Suppressor macrophage treated with lipopolysaccharide for 4 hours (primary cell): ENCODE results near the gene PDE6C.

Experiments used
- DNase-seq: peaks from one replicate; pipeline ENCODE4 v3.0.0-alpha.2; 2020

The PDE6C gene

GRCh38 chr10:93595378-93596161 is 16.8 kb upstream of the PDE6C start:
- DNase-seq, result no peak

DNA sequence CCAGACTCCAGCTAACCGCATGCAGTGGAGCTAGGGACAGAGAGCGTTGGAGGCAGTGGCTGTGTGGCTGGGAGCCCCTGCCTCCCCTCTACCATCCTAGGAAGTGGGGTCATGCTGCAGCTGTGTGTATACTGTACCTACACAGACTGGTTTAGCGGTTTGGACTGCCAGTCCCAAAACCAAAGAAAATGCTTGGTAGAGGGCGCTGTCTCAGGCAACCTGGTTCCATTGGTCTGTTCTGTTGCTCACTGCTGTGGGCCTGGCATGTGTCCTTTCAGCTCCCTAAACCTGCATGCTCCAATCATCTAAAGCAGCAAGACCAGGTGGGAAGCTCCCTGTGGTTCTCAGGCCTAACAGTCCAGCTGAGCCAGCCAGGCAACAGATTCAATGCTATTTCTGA is 15.8 kb upstream of the PDE6C start:
- DNase-seq, result no peak

GRCh38 chr10:93597075-93597599 is 15.2 kb upstream of the PDE6C start:
- no peak for DNase-seq

DNA sequence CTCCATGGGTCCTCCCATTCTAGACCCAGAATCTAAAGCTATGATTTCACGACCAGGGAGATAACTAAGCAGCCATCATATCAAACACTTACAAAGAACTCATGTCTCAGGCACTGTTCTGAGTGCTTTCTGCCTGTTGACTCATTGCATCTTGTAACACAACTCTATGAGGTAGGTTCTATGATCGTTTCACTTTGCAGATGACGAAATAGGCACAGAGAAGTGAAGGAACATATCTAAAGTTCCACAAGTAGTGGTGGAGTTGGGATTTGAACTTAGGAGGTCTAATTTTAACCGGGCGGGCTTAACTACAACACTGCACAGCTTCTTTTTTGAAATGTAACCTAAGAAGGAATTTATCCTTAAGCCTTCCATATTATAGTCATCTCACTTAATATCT is 14.2 kb upstream of the PDE6C start:
- peak; percentile 31 for DNase-seq

DNA sequence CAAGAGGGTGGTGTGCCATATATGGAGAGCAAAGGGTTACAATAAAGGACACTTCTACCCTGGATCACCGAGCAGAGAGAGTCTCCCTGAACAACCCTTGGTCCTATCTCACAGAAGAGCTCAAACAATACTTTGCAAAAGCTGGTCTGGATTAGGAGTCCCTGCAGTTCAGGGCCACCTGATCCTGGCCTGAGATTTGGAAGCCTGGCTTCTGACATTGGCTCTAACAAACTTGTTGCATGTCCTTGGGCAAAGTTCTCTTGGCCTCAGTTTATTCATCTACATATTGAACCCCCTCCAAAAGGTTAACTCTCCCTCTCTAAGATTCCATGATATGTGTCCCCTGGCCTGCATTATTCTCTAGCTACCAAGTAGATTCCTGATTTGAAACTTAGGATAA is 13.0 kb upstream of the PDE6C start:
- DNase-seq, result no peak

- no peak for DNase-seq
These were observed 12.6 kb upstream of the PDE6C start for GRCh38 chr10:93599778-93600177.

DNA sequence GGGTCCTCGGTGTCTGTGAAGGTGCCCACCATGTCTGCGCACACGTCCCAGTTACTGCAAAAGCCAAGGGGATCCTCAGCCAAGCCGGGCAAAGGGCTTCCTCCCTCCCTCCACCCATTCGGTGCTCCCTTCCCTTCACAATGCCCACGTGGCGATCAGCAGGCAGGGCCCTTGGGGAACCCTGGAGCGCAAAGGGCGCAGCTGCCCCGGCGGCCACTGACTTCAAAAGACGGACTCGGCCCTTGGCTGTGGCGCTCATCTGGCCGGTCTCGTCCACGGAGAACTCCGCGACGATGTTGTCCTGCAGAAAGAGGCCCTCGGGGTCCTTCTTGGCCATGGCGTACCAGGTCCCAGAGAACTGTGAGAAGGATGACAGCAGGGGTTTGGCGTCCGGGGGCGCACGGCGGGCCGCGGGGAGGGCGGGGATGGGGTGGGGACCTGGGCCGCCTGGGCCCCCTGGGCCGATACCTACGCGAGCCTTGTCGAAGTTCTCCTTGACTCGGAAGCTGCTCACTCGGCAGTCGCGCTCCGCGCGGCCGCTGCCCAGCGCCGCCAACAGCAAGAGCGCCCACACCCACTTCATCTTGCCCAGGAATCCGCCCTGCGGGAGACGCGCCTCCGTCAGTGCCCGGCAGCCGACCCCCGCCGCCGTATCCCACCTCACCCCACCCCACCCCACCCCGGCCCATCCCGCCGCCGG is 11.7 kb upstream of the PDE6C start:
- peak; percentile 8 for DNase-seq

DNA sequence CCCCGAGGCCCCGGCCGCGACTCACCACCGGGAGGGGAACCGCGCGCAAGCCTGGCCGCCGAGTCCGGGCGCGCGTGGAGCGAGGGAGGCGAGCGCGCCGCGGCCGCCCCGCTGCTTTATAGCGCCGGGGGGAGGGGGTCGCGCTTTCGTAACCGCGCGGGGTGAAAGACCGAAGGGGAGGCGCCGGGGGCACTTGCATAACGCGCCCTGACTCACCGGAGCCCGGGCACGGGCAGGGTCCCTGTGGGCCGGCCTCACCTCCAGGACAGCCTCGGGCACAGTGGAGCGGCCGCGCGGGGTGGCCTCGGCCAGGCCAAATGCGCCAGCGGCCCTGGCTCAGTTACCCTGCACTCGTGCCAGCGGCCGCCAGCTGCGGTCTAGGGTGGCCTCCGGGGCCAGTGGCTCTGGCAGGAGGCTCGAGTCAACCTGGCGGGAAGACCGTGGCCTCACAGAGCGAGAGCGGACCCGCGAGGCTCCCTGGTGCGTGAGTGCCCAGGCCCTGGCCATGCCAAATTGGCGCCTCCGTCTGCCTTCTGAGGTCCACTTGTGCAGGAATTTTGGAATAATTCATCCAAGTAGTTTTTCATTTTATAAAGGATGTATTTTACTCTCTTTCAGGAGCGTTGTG is 11.1 kb upstream of the PDE6C start, which contains the start of gene RBP4:
Gene RBP4 (minus strand): TSS at position 90 of the 628 bp plus-strand sequence. CDS start 207 bp downstream, outside the sequence.
- DNase-seq, result peak; percentile 7

DNA sequence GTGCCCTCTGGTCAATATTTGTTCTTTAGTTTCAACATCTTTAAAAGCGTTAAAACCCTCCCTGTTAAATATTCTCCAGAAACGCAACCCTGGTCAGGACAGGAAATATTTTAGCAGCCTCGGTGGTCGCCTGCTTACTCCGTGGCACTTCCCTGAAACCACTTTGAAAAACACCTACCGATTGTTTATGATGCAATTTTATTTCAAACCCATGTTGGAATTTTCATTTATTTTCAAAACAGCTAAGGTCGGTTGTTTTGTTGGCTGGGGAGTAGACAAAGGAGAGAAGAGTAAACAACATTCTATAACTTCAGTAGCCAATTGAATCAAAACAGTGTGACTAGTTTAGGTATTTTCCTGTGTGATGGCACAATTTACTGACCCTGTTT is 10.6 kb upstream of the PDE6C start:
- DNase-seq, result no peak

- DNase-seq, result no peak
These were observed 9.3 kb upstream of the PDE6C start for GRCh38 chr10:93603023-93603422.

DNA sequence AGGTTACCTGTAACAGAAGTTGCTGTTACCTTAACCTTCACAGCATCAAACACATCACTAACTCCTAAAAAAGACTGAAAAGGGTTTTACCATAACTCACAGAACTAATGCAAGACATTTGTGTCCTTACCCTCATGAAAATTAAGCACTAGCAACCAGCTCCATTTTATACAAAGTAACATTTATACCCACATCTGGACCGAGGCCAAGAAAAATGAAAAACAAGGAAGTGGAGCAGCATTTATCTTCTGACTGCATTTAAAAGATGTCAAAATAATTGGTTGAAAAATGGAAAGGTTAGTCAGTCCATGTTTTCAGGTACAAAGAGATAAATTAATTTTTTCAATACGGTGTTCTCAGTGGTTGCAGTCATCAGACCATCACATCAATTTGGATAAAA is 8.2 kb upstream of the PDE6C start:
- DNase-seq, result peak; percentile 11

DNA sequence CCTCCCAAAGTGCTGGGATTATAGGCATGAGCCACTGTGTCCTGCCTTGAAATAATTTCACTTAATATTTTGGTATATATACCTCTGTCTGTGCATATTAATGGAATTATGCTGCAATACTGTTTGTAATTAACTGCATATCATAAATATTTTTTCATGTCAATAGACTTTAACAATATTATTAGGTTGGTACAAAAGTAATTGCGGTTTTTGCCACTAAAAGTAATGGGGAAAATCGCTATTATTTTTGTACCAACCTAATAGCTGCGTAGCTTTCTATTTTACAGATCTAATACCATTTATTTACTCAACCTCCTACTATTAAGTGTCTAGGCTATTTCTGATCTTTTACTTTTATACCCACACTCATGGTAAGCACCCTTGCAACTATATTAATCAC is 3.9 kb upstream of the PDE6C start:
- no peak for DNase-seq

DNA sequence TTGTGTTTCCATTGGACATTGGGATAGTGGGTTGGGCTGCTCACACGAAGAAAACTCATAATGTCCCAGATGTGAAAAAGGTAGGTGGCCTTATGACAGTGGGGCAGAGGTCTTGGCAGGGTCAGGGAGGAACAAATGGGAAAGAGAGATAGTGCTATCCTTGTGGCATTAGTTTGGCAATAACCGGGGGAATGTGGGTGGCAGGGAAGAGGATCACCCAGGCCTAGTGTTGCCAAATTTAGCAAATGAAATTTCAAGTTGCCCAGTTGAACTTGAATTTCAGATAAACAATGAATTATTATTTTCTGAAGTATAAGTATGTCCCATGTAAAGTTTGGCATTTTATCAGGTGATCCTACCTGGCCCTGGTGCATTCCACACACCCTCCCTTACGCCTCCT is 789 bp downstream of the PDE6C start:
- DNase-seq, result no peak

DNA sequence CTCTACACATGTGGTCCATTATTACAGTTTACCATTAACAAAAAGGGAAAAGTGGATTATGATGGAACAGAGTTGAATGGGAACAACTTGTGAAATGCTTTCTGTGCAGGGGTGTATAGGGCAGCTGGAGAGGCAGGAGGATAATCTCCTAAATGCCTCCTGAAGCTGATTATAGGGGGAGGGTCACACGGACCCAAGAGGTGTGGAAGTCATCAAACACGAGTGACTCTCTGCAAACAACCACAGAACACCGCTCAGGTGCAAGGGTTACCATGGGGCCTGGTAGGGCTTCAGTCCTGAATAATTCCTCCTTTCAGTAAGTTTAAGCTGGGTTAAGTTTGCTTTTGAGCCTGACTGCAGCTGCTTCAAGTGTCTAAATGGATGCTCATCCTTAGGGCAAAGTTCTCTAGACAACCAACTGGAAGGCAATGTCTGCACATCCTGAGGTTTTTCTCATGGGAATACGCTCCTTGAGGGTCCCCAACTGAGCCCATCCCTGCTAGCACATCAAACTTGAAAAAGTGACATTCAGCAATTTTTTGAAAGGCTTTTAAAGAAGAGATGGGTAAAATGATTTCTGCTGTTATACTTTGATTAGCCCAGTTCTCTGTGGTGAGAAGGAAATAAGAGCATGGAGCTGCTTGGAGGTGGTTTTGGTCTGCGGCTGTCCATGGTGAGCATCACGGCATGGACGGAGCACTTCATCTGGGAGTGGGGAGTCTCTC is 1.9 kb downstream of the PDE6C start:
- no peak for DNase-seq

GRCh38 chr10:93615576-93616235 is 3.4 kb downstream of the PDE6C start:
- peak; percentile 25 for DNase-seq

- DNase-seq, result no peak
These were observed 8.6 kb downstream of the PDE6C start for GRCh38 chr10:93620925-93621324.

GRCh38 chr10:93622942-93623341 is 10.6 kb downstream of the PDE6C start:
- DNase-seq, result no peak

- no peak for DNase-seq
These were observed 16.5 kb downstream of the PDE6C start for GRCh38 chr10:93628858-93629257.

- DNase-seq, result no peak
These were observed 17.4 kb downstream of the PDE6C start for GRCh38 chr10:93629647-93630305.

DNA sequence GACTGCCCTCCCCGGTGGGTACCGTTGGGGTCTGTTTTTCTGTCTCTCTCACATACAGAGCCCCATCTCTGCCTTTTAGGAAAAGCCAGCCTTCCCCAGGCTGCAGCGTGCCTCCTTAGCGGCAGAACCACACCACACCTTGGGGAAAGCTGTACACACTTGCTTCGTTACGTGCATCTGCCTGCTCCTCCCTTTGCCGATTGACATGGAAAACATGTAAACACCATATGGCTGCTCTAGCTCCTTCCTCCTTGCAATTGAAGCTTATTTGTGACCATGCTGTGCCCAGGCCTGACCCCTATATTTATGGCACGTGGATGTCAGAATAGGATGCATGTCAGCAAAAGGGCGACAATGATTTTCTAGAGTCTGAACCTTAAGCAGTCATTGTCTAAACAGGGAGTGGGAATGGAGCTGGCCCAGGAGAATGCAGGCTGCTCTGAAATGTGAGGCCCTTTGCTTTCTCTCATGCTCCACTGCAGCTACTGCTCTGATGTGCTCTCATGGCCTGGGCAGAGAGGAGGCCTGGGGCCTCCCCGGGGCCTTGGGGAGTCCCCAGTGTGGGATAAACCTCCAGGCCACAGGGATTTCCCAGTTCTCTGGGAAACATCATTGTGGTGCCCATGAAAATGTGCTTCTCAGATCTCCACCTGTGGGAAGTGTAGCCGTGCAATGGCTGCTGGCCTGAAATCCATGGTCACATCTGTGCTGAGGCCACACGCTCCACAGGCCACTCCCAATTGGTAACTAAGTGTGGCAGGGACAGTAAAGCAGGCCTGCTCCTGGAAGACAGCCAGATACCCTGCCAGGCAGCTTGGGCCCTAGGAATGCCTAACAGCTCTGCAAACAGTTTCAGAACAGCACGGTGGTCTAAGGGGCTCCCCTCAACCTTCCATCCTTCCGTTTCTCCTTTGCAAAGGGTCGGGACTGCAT is 18.6 kb downstream of the PDE6C start:
- no peak for DNase-seq

DNA sequence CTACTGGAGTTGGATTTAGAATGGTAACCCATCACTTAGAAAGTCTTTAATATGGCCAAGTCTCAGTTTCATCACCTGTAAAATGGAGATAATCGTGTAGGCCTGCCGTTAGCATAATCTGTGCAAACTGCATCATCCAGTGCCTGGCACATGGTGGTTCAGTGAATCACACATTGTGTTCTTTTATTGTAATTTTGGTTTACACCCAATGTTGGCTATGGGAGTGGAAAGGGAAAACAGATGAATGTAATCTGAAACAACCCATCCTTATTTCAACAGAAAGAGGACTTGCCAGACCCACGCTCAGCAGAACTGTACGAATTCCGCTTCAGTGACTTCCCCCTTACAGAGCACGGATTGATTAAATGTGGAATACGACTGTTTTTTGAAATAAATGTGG is 27.5 kb downstream of the PDE6C start:
- no peak for DNase-seq
